BLaER1 treated with 17β-estradiol and CSF1 and Interleukin-3, amounts not matched to agents 10 nM and 100 nM (cell line): ENCODE results near the gene ENHO.

Experiments
- H3K27ac ChIP-seq, 11 experiments: shearing (Covaris generic); formaldehyde crosslinking; 2 replicates each; pipeline ENCODE4 v1.8.1; 2022
- H3K27me3 ChIP-seq, 11 experiments: shearing (Covaris generic); formaldehyde crosslinking; 2 replicates each; pipeline ENCODE4 v1.8.1; 2022
- H3K36me3 ChIP-seq, 11 experiments: shearing (Covaris generic); formaldehyde crosslinking; 2 replicates each; pipeline ENCODE4 v1.8.1; 2022
- H3K4me1 ChIP-seq, 10 experiments: shearing (Covaris generic); formaldehyde crosslinking; 2 replicates each; pipeline ENCODE4 v1.8.1; 2022
- H3K4me2 ChIP-seq, 11 experiments: shearing (Covaris generic); formaldehyde crosslinking; 2 replicates each; pipeline ENCODE4 v1.8.1; 2022
- H3K4me3 ChIP-seq, 10 experiments: shearing (Covaris generic); formaldehyde crosslinking; 2 replicates each; pipeline ENCODE4 v1.8.1; 2022
- H3K9ac ChIP-seq, 11 experiments: shearing (Covaris generic); formaldehyde crosslinking; 2 replicates each; pipeline ENCODE4 v1.8.1; 2022
- H3K9me3 ChIP-seq, 11 experiments: shearing (Covaris generic); formaldehyde crosslinking; replicated peaks in 1 of 11; 2 replicates each; pipeline ENCODE4 v1.8.1; 2022
- H4K20me1 ChIP-seq, 11 experiments: shearing (Covaris generic); formaldehyde crosslinking; 2 replicates each; pipeline ENCODE4 v1.8.1; 2022
- Cebpa-rat ChIP-seq, 11 experiments: shearing (Covaris generic); IDR thresholded peaks; 2 replicates each; pipeline ENCODE4 v1.8.1; 2022

ENHO gene

DNA sequence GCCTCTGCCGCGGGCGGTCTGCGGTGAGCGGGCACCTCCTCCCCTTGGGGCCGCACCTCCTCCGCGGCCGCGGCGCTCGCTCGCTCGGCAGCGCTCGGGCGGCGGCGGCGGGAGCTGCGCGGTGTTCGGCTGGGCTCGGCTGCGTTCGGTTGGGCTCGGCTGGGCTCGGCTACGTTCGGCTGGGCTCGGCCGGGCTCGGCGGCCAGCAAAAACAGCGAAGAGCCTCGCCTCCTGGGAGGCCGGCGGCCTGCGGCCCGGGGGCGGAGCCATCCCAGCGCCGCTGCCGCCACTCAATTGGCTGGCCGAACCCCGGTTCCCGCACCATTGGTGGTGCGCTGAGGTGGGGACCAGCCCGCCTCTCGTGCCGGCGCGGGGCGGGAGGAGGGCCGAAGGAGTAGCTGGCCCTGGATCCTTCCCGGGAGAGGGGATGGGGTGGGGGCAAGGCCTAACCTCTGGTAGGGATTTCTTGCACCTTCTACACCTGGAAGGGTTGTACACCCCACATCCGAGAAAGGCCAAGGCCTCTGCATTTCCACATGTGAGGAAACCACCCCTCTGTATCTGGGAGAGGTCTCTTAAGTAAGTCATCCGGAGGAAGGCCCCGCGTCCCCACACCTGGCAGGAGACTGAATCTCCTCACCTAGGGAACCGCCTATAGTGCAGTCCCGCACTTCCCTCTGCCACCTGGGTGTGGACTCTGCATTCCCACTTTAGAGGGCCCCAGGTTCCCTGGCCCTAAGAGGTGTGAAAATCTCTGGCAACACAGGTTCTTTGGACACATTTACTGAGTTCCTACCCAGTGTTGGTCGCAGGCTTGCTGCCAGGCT, at the start of gene ENHO:
ENHO (minus strand) TSS at position 20 of the 827 bp plus-strand sequence. CDS start 1,295 bp downstream, outside the sequence.
- TF ChIP-seq Cebpa-rat (IDR thresholded peaks at IDR 0.05): no peak
- H3K36me3 ChIP-seq: no peaks in the 10 kb centered on the region
- H3K4me1 ChIP-seq: peaks cover 38 to 53% (median 49%) of the 10 kb centered on the region in 10 experiments
- H3K27ac ChIP-seq: peak within 1 kb of the TSS in 1 of 11 experiments; percentile 29; a peak in 1 of 22 replicates
- H3K4me3 ChIP-seq: peak within 1 kb of the TSS; percentile 49 to 71 (median 56)
- no peaks in the 10 kb centered on the region for H3K9me3 ChIP-seq
- peak within 1 kb of the TSS; percentile 47 to 73 (median 65); a peak in 21 of 22 replicates for H3K9ac ChIP-seq
- peak within 1 kb of the TSS; percentile 78 to 93 (median 86) for H3K4me2 ChIP-seq
- peaks cover 0 to 11% (median 0%) of the 10 kb centered on the region in 11 experiments; a peak in 6 of 22 replicates for H4K20me1 ChIP-seq
- H3K27me3 ChIP-seq: peaks cover 5 to 23% (median 12%) of the 10 kb centered on the region in 11 experiments; a peak in 15 of 22 replicates

DNA sequence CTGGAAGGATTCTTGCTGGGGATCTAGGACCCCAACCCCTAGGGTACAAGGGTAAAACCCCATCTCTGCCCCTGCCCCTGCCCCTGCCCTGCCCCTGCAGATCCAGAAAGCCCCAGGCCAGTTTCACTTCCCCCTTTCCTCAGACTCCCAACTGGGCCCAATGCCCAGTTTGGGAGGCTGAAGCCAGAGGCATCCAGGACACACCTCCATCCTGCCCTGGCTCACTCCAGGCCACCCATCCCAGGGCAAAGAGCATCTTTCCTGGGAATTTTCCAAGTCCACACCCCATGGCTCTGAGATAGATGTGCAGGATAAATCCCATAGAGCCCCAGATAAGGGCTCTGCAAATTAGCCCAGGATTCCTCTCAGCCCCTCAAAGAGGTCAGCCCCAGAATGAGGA, 49.3 kb upstream of the ENHO start:
- Histone ChIP-seq H3K9ac (no peak overlapping the region), H3K36me3 (no peaks in the 10 kb centered on the region), H4K20me1 (peaks cover 0 to 27% (median 9%) of the 10 kb centered on the region in 11 experiments; a peak in 11 of 22 replicates), H3K4me1 (peaks cover 0 to 13% (median 1%) of the 10 kb centered on the region in 10 experiments; a peak in 5 of 20 replicates), H3K27me3 (peaks cover 22 to 44% (median 31%) of the 10 kb centered on the region in 11 experiments), H3K9me3 (no peaks in the 10 kb centered on the region), H3K4me2 (peak overlapping the region in 2 of 11 experiments; percentile 35; a peak in 2 of 22 replicates), H3K27ac (no peak overlapping the region), H3K4me3 (no peak overlapping the region)
- no peak for TF ChIP-seq Cebpa-rat (IDR thresholded peaks at IDR 0.05)

DNA sequence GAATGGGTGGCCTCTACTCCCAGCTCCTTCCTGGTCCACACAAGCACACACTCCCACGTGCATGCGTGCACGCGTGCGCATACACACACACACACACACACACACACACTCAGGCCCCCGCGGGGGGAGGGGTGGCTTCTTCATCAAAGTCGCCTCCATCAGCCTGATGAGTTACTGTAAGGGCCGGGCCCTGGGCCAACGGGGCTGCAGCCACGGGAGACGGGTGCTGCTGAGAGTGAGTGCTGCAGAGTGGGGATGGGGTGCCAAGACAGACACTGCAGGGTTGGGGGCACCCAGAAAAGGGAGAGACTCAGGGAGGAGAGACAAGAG, 48.7 kb upstream of the ENHO start:
- no peak for TF ChIP-seq Cebpa-rat (IDR thresholded peaks at IDR 0.05)
- peaks cover 0 to 13% (median 1%) of the 10 kb centered on the region in 10 experiments; a peak in 5 of 20 replicates for H3K4me1 ChIP-seq

DNA sequence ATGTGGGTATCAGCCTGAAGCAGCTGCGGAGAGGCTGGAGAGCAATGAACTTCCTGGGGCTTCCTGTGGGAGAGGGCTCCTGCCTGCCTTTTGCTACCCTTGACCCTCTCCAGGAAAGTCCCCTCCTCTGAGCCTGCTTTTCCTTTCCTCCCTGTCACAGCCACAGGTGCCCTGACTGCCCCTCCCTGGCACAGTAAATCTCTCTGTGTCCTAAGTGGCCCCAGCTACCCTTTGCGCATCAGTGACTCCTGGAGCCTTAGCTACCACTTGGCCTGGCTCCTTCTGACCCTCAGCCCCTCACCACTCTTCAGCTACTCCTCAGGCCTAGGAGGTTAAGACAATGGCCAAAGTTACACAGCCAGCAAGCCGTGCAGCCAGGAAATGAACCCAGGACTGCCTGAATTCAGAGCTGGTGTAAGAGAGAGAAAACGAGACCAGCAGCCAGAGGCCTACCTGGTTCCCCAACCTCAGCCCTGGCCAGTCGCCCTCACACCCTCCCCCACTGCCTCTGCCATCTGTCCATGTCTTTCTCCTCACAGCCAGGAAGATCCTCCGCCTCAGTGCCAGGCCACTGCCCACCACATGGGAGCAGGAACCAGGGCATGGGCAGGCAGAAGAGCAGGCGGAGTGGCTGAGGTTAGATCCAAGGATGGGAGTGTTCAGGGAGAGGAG, 48.2 kb upstream of the ENHO start:
- no peak for TF ChIP-seq Cebpa-rat (IDR thresholded peaks at IDR 0.05)
- Histone ChIP-seq H3K4me2 (no peak overlapping the region; a peak in 1 of 22 replicates), H3K27me3 (peaks cover 11 to 34% (median 19%) of the 10 kb centered on the region in 11 experiments)

More for the DNA sequence above, 48.7 kb upstream of the ENHO start:
- no peak overlapping the region for H3K27ac ChIP-seq
- H3K4me3 ChIP-seq: no peak overlapping the region
- H3K36me3 ChIP-seq: no peaks in the 10 kb centered on the region
- H3K9ac ChIP-seq: no peak overlapping the region
- H3K9me3 ChIP-seq: no peaks in the 10 kb centered on the region
- H3K4me2 ChIP-seq: peak overlapping the region in 1 of 11 experiments; percentile 35; a peak in 1 of 22 replicates
- H3K27me3 ChIP-seq: peaks cover 16 to 39% (median 24%) of the 10 kb centered on the region in 11 experiments
- H4K20me1 ChIP-seq: peaks cover 0 to 21% (median 5%) of the 10 kb centered on the region in 11 experiments; a peak in 11 of 22 replicates

DNA sequence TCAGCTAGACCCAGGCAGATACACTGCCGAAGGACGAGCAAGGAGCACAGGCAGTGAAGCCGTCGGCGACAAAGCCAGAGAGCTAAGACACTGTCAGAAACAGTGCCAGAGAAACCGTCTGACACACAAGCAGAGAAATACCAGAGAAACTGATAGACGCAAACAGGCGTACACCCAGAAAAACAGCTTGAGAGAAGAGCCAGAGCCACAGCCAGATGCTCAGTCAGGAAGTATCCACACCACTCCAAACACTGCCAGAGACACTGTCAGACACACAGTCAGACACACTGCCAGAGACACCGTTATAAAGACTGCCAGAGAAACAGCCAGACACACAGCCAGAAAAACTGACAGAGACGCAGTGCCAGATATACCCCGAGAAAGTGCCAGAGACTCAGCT, 47.6 kb upstream of the ENHO start:
- peaks cover 0 to 14% (median 0%) of the 10 kb centered on the region in 11 experiments; a peak in 5 of 22 replicates for H4K20me1 ChIP-seq
- no peaks in the 10 kb centered on the region for H3K9me3 ChIP-seq
- no peak overlapping the region for H3K27ac ChIP-seq
- H3K36me3 ChIP-seq: no peaks in the 10 kb centered on the region
- peaks cover 6 to 30% (median 14%) of the 10 kb centered on the region in 11 experiments; a peak in 20 of 22 replicates for H3K27me3 ChIP-seq
- no peak for TF ChIP-seq Cebpa-rat (IDR thresholded peaks at IDR 0.05)
- H3K4me3 ChIP-seq: no peak overlapping the region
- H3K9ac ChIP-seq: no peak overlapping the region
- peaks cover 0 to 13% (median 0%) of the 10 kb centered on the region in 10 experiments; a peak in 5 of 20 replicates for H3K4me1 ChIP-seq
- no peak overlapping the region for H3K4me2 ChIP-seq

More for the DNA sequence above, 48.2 kb upstream of the ENHO start:
- no peak overlapping the region for H3K27ac ChIP-seq
- H3K9ac ChIP-seq: no peak overlapping the region
- H3K36me3 ChIP-seq: no peaks in the 10 kb centered on the region
- no peaks in the 10 kb centered on the region for H3K9me3 ChIP-seq
- H3K4me1 ChIP-seq: peaks cover 0 to 13% (median 1%) of the 10 kb centered on the region in 10 experiments; a peak in 5 of 20 replicates
- peaks cover 0 to 16% (median 0%) of the 10 kb centered on the region in 11 experiments; a peak in 8 of 22 replicates for H4K20me1 ChIP-seq
- no peak overlapping the region for H3K4me3 ChIP-seq

DNA sequence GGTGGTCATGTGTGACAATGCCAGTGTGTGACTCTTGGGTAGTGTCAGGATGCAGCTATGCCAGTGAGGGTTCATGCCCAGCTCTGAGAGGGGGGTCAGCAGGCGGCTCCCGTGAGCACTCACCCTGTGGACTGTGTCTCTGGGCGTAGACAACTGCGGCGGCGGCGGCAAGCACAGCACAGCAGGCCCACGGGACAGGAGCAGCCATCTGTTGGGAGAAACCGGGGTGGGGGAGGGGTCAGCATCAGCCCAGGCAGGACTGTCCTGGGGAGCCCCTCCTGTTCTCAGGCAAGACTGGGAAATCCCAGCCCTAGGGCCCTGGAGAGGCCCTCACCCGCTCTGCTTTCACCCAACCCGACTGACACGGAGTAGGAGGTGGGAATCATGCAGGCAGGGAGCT, 46.0 kb upstream of the ENHO start:
- TF ChIP-seq Cebpa-rat (IDR thresholded peaks at IDR 0.05): no peak
- no peak overlapping the region for H3K27ac ChIP-seq
- no peak overlapping the region for H3K4me2 ChIP-seq
- H3K9ac ChIP-seq: no peak overlapping the region
- H3K36me3 ChIP-seq: no peaks in the 10 kb centered on the region
- H3K4me1 ChIP-seq: peaks cover 0 to 13% (median 0%) of the 10 kb centered on the region in 10 experiments; a peak in 4 of 20 replicates
- peaks cover 0 to 15% (median 0%) of the 10 kb centered on the region in 11 experiments; a peak in 2 of 22 replicates for H3K27me3 ChIP-seq
- H4K20me1 ChIP-seq: peaks cover 0 to 13% (median 0%) of the 10 kb centered on the region in 11 experiments; a peak in 4 of 22 replicates
- H3K9me3 ChIP-seq: no peaks in the 10 kb centered on the region
- H3K4me3 ChIP-seq: no peak overlapping the region

DNA sequence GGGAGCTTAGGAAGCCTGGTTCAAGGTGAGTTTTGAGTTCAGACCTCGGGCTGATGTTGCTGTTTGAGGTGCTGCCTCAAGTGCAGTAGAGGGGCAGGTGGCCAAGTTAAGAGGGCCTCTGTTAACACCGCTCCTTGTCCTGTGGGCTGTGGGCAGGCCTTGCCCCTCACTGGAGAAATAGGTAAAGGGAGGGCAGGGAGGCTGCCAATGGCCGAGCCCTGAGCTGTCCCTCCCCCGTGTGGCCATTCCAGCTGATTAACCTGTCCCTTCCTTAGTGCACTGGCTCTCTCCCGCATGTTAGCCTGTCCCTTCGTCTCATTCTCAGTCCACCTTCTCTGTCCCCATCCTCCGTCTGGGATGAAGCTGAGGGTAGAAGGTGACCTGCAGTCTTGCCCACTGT, 45.3 kb upstream of the ENHO start:
- no peak for TF ChIP-seq Cebpa-rat (IDR thresholded peaks at IDR 0.05)
- H3K4me2 ChIP-seq: no peak overlapping the region
- H3K9me3 ChIP-seq: no peaks in the 10 kb centered on the region
- peaks cover 0 to 16% (median 0%) of the 10 kb centered on the region in 11 experiments; a peak in 3 of 22 replicates for H4K20me1 ChIP-seq
- H3K9ac ChIP-seq: no peak overlapping the region
- H3K4me3 ChIP-seq: no peak overlapping the region
- no peak overlapping the region for H3K27ac ChIP-seq
- H3K4me1 ChIP-seq: peaks cover 0 to 13% (median 0%) of the 10 kb centered on the region in 10 experiments; a peak in 4 of 20 replicates
- peaks cover 0 to 12% (median 0%) of the 10 kb centered on the region in 11 experiments; a peak in 2 of 22 replicates for H3K27me3 ChIP-seq
- no peaks in the 10 kb centered on the region for H3K36me3 ChIP-seq

DNA sequence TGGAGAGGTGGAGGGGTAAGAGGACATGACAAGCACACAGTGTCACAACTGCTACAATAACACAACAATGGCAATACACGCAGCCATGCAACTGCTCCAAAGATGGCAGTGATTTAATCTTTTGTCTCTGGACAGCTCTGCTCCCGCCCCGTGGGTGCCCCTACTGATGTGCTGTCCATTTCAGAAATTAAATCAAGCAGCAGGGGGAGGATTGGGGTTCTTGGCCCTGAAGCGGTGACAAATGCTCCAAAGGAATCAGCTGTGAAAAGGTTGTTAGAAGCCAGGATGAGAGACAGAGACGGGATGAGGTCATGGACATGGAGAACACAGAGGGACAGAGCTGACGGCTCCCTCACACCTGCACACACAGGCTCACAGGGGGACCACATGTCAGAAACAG, 44.2 kb upstream of the ENHO start:
- no peaks in the 10 kb centered on the region for H3K36me3 ChIP-seq
- no peak overlapping the region for H3K27ac ChIP-seq
- H3K27me3 ChIP-seq: peaks cover 0 to 12% (median 0%) of the 10 kb centered on the region in 11 experiments; a peak in 3 of 22 replicates
- H3K4me1 ChIP-seq: peaks cover 0 to 9% (median 0%) of the 10 kb centered on the region in 10 experiments; a peak in 4 of 20 replicates
- peaks cover 0 to 3% (median 0%) of the 10 kb centered on the region in 11 experiments; a peak in 5 of 22 replicates for H3K9me3 ChIP-seq
- H3K9ac ChIP-seq: no peak overlapping the region
- no peak overlapping the region for H3K4me2 ChIP-seq
- no peak overlapping the region for H3K4me3 ChIP-seq
- H4K20me1 ChIP-seq: peaks cover 0 to 16% (median 0%) of the 10 kb centered on the region in 11 experiments; a peak in 3 of 22 replicates
- no peak for TF ChIP-seq Cebpa-rat (IDR thresholded peaks at IDR 0.05)
